WTC11 (cell line): ENCODE results near the gene LAGE3. TPM values are rescaled to one million over a fixed set of nuclear protein-coding genes. Genes with fewer than 3 reads are reported as not detected.

Source experiments
- ATAC-seq: fragments of 200-7000 bp; cut with Tn5 transposase; 2 replicates; pipeline ENCODE4 v1.10.0; 2021; ENCODE audit warnings: mild to moderate bottlenecking, moderate library complexity
- CTCF ChIA-PET: fragments of 300-600 bp; sonication (Branson Sonifier 250); formaldehyde crosslinking; loops from one replicate; lab custom pipeline; 2021; ENCODE audit warnings: antibody characterized with exemption; lab: Charles Lee
- POLR2A ChIA-PET: fragments of 350-600 bp; sonication (Branson Sonifier 250); formaldehyde crosslinking; loops from one replicate; lab custom pipeline; 2021; ENCODE audit warnings: antibody characterized with exemption; lab: Charles Lee
- DNase-seq: peaks from one replicate; pipeline ENCODE4 v3.0.0; 2021; ENCODE audit warnings: low spot score
- H3K27ac Mint-ChIP-seq: 2 replicates; pipeline ENCODE4 v1.8.0; 2021; ENCODE audit warnings: mixed read lengths
- H3K27me3 Mint-ChIP-seq: 2 replicates; pipeline ENCODE4 v1.8.0; 2021; ENCODE audit warnings: low read depth, mild to moderate bottlenecking, moderate library complexity, mixed read lengths
- H3K36me3 Mint-ChIP-seq: 2 replicates; pipeline ENCODE4 v1.8.0; 2021; ENCODE audit warnings: mixed read lengths
- H3K4me1 Mint-ChIP-seq: 2 replicates; pipeline ENCODE4 v1.8.0; 2022; ENCODE audit warnings: mixed read lengths
- H3K4me3 Mint-ChIP-seq: 2 replicates; pipeline ENCODE4 v1.8.0; 2021; ENCODE audit warnings: mild to moderate bottlenecking, moderate library complexity, mixed read lengths
- H3K9me3 Mint-ChIP-seq: 2 replicates; pipeline ENCODE4 v1.8.0; 2021; ENCODE audit warnings: mixed read lengths
- AFF4 ChIP-seq: sonication (generic); formaldehyde crosslinking; IDR thresholded peaks from 2 replicates; pipeline ENCODE4 v1.8.1; 2023; ENCODE audit warnings: mild to moderate bottlenecking, missing genetic modification reagents, borderline replicate concordance
- ATF2 ChIP-seq: sonication (generic); formaldehyde crosslinking; IDR thresholded peaks from 2 replicates; pipeline ENCODE4 v1.8.1; 2022; ENCODE audit warnings: low read depth, missing genetic modification reagents, borderline replicate concordance
- EMX1 ChIP-seq: fragments of 250-450 bp; sonication (Bioruptor Pico); IDR thresholded peaks from 2 replicates; pipeline ENCODE4 v1.8.0; 2021; ENCODE audit warnings: mild to moderate bottlenecking
- GABPB1 ChIP-seq: sonication (generic); formaldehyde crosslinking; IDR thresholded peaks from 2 replicates; pipeline ENCODE4 v1.8.1; 2023; ENCODE audit warnings: mild to moderate bottlenecking, missing genetic modification reagents
- HMGA2 ChIP-seq: fragments of 250-450 bp; sonication (Bioruptor Pico); IDR thresholded peaks from 2 replicates; pipeline ENCODE4 v1.4.0; 2021; ENCODE audit warnings: mild to moderate bottlenecking, moderate library complexity
- JAZF1 ChIP-seq: fragments of 250-450 bp; sonication (Bioruptor Pico); IDR thresholded peaks from 2 replicates; pipeline ENCODE4 v1.9.0; 2021; ENCODE audit warnings: moderate library complexity, mild to moderate bottlenecking, inconsistent platforms
- MYBL2 ChIP-seq: sonication (generic); formaldehyde crosslinking; IDR thresholded peaks from 2 replicates; pipeline ENCODE4 v1.8.1; 2023; ENCODE audit warnings: mild to moderate bottlenecking, moderate library complexity, missing genetic modification reagents
- SP1 ChIP-seq: sonication (generic); formaldehyde crosslinking; conservative IDR thresholded peaks from 2 replicates; pipeline ENCODE4 v1.8.1; 2022; ENCODE audit warnings: missing genetic modification reagents
- TP53 ChIP-seq: sonication (generic); formaldehyde crosslinking; IDR thresholded peaks from 2 replicates; pipeline ENCODE4 v1.8.1; 2023; ENCODE audit warnings: mild to moderate bottlenecking, missing genetic modification reagents
- ZNF232 ChIP-seq: sonication (generic); formaldehyde crosslinking; IDR thresholded peaks from 2 replicates; pipeline ENCODE4 v1.8.0; 2022; ENCODE audit warnings: mild to moderate bottlenecking, missing genetic modification reagents
- ZNF317 ChIP-seq: sonication (generic); formaldehyde crosslinking; IDR thresholded peaks from 2 replicates; pipeline ENCODE4 v1.8.1; 2023; ENCODE audit warnings: low read depth, mild to moderate bottlenecking, moderate library complexity, missing genetic modification reagents, borderline replicate concordance
- total RNA-seq: library from RNA; stranded (reverse); gene quantifications from 3 replicates; pipeline ENCODE4 v1.2.3, GENCODE V29; 2021
- TF ChIP-seq, protein P1 (sequence below): sonication (generic); formaldehyde crosslinking; conservative IDR thresholded peaks from 2 replicates; pipeline ENCODE4 v1.8.1; 2023; ENCODE audit warnings: mild to moderate bottlenecking, low read depth, missing genetic modification reagents, moderate library complexity
- TF ChIP-seq, protein P2 (sequence below): fragments of 250-450 bp; sonication (Bioruptor Pico); IDR thresholded peaks from 2 replicates; pipeline ENCODE4 v1.9.0; 2021; ENCODE audit warnings: moderate library complexity, mild to moderate bottlenecking, inconsistent platforms, borderline replicate concordance
- TF ChIP-seq, protein P3 (sequence below): fragments of 250-450 bp; sonication (Bioruptor Pico); IDR thresholded peaks from 2 replicates; pipeline ENCODE4 v1.8.0; 2021; ENCODE audit warnings: mild to moderate bottlenecking
- TF ChIP-seq, protein P4 (sequence below): fragments of 250-450 bp; sonication (Bioruptor Pico); IDR thresholded peaks from 2 replicates; pipeline ENCODE4 v2.1.2; 2022; ENCODE audit warnings: mild to moderate bottlenecking, moderate library complexity
- TF ChIP-seq, protein P5 (sequence below): sonication (generic); formaldehyde crosslinking; conservative IDR thresholded peaks from 2 replicates; pipeline ENCODE4 v1.8.1; 2022; ENCODE audit warnings: mild to moderate bottlenecking, missing genetic modification reagents
- TF ChIP-seq, protein P6 (sequence below): fragments of 250-450 bp; sonication (Bioruptor Pico); IDR thresholded peaks from 2 replicates; pipeline ENCODE4 v1.9.0; 2021; ENCODE audit warnings: mild to moderate bottlenecking

The LAGE3 gene
- total RNA-seq, 1 experiment from 2014 or later = 46.1 TPM

DNA sequence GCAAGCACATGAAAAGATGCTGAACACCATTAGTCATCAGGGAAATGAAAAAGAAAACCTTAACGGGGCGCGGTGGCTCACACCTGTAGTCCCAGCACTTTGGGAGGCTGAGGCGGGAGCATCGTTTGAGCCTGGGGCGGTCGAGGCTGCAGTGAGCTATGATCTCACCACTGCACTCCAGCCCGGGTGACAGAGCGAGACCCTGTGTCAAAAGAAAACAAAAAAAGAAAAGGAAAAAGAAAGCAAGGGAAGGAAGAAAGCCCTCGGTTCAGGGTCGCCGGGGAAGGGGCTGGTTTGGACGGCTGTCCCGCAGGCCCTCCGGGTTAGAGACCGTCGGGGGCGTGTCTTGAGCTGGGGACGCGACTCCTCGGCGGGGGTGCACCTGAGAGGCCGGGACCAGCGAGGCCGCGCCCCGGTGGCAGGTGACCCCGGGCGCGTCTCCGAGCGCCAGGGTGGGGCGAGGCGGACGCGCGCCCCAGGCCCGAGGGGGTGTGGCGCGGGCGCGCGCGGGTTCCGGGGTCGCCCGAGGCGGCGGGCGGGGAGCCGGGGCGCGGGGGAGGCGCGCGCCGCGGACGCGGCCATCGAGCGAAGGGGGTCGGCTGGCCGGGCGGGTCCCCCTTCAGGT, 21.5 kb downstream of the LAGE3 start:
- Mint-ChIP-seq H3K36me3 (peaks cover 3% of the 10 kb centered on the region; the same call in 1 of the 2 replicates), H3K27ac (peak overlapping the region; percentile 81; the same call in 1 of the 2 replicates), H3K27me3 (peaks cover 15% of the 10 kb centered on the region), H3K4me1 (no peaks in the 10 kb centered on the region), H3K4me3 (peak overlapping the region; percentile 84), H3K9me3 (no peaks in the 10 kb centered on the region)
- ATAC-seq (peak; percentile 77), DNase-seq (peak; percentile 71)
- ChIA-PET POLR2A (interaction anchor here (0.6 to 0.8 kb wide), 2 partner anchors 86 to 88 kb away, joined by 3 read pairs; no protein-coding TSS in a partner anchor), CTCF (interaction anchor here (0.7 to 3.0 kb wide), 3 partner anchors 33 to 84 kb away, joined by 3 to 11 read pairs (median 3); partner anchors contain the start of gene SLC10A3)
- TF ChIP-seq ATF2 (CRISPR knock-in tag) (no peak), ZNF232 (CRISPR knock-in tag) (no peak), TP53 (CRISPR knock-in tag) (no peak), EMX1 (CRISPR knock-in tag) (no peak), JAZF1 (CRISPR knock-in tag) (no peak), MYBL2 (CRISPR knock-in tag) (no peak), HMGA2 (CRISPR knock-in tag) (no peak), SP1 (no peak), AFF4 (CRISPR knock-in tag) (no peak), ZNF317 (CRISPR knock-in tag) (no peak), GABPB1 (no peak)
- TF ChIP-seq, protein P1, sequence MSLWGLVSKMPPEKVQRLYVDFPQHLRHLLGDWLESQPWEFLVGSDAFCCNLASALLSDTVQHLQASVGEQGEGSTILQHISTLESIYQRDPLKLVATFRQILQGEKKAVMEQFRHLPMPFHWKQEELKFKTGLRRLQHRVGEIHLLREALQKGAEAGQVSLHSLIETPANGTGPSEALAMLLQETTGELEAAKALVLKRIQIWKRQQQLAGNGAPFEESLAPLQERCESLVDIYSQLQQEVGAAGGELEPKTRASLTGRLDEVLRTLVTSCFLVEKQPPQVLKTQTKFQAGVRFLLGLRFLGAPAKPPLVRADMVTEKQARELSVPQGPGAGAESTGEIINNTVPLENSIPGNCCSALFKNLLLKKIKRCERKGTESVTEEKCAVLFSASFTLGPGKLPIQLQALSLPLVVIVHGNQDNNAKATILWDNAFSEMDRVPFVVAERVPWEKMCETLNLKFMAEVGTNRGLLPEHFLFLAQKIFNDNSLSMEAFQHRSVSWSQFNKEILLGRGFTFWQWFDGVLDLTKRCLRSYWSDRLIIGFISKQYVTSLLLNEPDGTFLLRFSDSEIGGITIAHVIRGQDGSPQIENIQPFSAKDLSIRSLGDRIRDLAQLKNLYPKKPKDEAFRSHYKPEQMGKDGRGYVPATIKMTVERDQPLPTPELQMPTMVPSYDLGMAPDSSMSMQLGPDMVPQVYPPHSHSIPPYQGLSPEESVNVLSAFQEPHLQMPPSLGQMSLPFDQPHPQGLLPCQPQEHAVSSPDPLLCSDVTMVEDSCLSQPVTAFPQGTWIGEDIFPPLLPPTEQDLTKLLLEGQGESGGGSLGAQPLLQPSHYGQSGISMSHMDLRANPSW = no peak
- TF ChIP-seq, protein P2, sequence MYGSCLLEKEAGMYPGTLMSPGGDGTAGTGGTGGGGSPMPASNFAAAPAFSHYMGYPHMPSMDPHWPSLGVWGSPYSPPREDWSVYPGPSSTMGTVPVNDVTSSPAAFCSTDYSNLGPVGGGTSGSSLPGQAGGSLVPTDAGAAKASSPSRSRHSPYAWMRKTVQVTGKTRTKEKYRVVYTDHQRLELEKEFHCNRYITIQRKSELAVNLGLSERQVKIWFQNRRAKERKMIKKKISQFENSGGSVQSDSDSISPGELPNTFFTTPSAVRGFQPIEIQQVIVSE = no peak
- TF ChIP-seq, protein P3, sequence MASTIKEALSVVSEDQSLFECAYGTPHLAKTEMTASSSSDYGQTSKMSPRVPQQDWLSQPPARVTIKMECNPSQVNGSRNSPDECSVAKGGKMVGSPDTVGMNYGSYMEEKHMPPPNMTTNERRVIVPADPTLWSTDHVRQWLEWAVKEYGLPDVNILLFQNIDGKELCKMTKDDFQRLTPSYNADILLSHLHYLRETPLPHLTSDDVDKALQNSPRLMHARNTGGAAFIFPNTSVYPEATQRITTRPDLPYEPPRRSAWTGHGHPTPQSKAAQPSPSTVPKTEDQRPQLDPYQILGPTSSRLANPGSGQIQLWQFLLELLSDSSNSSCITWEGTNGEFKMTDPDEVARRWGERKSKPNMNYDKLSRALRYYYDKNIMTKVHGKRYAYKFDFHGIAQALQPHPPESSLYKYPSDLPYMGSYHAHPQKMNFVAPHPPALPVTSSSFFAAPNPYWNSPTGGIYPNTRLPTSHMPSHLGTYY = no peak
- TF ChIP-seq, protein P4, sequence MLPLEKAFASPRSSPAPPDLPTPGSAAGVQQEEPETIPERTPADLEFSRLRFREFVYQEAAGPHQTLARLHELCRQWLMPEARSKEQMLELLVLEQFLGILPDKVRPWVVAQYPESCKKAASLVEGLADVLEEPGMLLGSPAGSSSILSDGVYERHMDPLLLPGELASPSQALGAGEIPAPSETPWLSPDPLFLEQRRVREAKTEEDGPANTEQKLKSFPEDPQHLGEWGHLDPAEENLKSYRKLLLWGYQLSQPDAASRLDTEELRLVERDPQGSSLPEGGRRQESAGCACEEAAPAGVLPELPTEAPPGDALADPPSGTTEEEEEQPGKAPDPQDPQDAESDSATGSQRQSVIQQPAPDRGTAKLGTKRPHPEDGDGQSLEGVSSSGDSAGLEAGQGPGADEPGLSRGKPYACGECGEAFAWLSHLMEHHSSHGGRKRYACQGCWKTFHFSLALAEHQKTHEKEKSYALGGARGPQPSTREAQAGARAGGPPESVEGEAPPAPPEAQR (CRISPR knock-in tag) = no peak
- TF ChIP-seq, protein P5, sequence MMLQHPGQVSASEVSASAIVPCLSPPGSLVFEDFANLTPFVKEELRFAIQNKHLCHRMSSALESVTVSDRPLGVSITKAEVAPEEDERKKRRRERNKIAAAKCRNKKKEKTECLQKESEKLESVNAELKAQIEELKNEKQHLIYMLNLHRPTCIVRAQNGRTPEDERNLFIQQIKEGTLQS = no peak
- TF ChIP-seq, protein P6, sequence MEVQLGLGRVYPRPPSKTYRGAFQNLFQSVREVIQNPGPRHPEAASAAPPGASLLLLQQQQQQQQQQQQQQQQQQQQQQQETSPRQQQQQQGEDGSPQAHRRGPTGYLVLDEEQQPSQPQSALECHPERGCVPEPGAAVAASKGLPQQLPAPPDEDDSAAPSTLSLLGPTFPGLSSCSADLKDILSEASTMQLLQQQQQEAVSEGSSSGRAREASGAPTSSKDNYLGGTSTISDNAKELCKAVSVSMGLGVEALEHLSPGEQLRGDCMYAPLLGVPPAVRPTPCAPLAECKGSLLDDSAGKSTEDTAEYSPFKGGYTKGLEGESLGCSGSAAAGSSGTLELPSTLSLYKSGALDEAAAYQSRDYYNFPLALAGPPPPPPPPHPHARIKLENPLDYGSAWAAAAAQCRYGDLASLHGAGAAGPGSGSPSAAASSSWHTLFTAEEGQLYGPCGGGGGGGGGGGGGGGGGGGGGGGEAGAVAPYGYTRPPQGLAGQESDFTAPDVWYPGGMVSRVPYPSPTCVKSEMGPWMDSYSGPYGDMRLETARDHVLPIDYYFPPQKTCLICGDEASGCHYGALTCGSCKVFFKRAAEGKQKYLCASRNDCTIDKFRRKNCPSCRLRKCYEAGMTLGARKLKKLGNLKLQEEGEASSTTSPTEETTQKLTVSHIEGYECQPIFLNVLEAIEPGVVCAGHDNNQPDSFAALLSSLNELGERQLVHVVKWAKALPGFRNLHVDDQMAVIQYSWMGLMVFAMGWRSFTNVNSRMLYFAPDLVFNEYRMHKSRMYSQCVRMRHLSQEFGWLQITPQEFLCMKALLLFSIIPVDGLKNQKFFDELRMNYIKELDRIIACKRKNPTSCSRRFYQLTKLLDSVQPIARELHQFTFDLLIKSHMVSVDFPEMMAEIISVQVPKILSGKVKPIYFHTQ (CRISPR knock-in tag) = no peak
